Body of pancreas (tissue), 4 donors: Measurements from ENCODE around the gene TEX14.

Source experiments
- CTCF ChIP-seq, 7 experiments: fragments of 450-650 bp in 4 of 7; fragments of 200-600 bp in 3 of 7; sonication (generic) in 3 of 7; IDR thresholded peaks; one replicate each; pipeline ENCODE4 v1.5.1; 2016 to 2019; ENCODE audit warnings: antibody characterized with exemption in 7 of 7
- POLR2A ChIP-seq, 3 donors: fragments of 450-650 bp; IDR thresholded peaks; one replicate each; pipeline ENCODE4 v1.6.1; 2016; ENCODE audit warnings: antibody characterized with exemption in 3 of 3, mild to moderate bottlenecking in 2 of 3

DNA sequence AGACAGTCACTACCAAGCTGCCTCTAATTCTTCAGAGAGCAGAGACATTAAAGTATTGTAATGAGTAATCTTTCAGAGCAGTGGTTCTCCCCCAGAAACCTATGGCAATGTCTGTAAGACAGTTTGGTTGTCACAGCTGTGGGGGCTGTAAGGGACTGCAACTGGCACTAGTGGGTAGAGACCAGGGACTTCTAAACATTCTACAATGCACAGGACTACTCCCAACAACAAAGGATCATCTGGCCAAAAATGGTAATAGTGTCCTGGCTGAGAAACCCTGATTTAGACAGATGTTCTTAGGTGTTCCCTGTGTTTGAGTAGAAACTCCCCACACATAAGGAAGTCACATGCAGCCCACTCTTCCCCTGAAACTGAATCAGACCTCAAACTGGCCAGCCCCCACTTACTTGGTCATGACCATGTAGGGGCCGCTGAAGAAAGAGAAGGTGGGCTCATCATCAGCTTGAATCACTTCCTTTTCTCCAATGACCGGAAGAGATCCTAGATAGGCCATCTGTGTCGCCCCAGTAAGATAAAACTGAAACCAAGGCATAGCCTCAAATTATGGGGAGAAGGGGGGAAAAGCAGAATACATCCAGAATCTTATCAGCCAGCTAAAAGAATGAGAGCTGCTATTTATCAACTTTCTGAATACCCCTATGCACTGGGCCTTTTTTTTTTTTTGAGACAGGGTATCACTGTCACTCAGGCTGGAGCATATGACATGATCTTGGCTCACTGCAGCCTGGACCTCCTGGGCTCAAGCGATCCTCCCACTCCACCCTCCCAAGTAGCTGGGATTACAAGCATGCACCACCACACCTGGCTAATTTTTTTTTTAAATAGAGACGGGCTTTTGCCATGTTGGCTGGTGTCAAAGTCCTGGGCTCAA lies 75.8 kb downstream of the TEX14 start:
- TF ChIP-seq CTCF (IDR thresholded peaks at IDR 0.05) (no peak), POLR2A (IDR thresholded peaks at IDR 0.05) (no peak)
